Natural killer cell (primary cell): ENCODE data around the gene ZIM2. TPM values are rescaled to one million over a fixed set of nuclear protein-coding genes. Genes with fewer than 3 reads are reported as not detected.
"Not testable (repeated sequence)": the region's sequence is repeated elsewhere in the genome, so short reads cannot be mapped to it uniquely, and the experiment has no call there.

Experiments used
- ATAC-seq, 3 donors: fragments of 150-1000 bp in 2 of 3; fragments of 200-7000 bp in 1 of 3; cut with Tn5 transposase; 1 replicate in 1 of 3; 2 replicates in 2 of 3; pipeline ENCODE4 v1.10.0; 2021; ENCODE audit warnings: mild to moderate bottlenecking in 2 of 3, moderate library complexity in 2 of 3
- DNase-seq, 2 donors: peaks; one replicate each; pipeline versions ENCODE4 v3.0.0 to v3.0.0-alpha.2; 2013 to 2021; ENCODE audit warnings: mixed read lengths in 1 of 2
- H3K27ac ChIP-seq: one replicate; pipeline ENCODE4 v1.5.1; 2013; ENCODE audit warnings: mild to moderate bottlenecking, low read length
- H3K27me3 ChIP-seq: one replicate; pipeline ENCODE4 v1.6.1; 2013; ENCODE audit warnings: low read length; ENCODE audit not compliant: control insufficient read depth, insufficient read depth
- H3K36me3 ChIP-seq: one replicate; pipeline ENCODE4 v1.6.1; 2013; ENCODE audit warnings: low read length; ENCODE audit not compliant: control insufficient read depth, insufficient read depth
- H3K4me1 ChIP-seq: one replicate; pipeline ENCODE4 v1.6.1; 2013; ENCODE audit warnings: low read length; ENCODE audit not compliant: control insufficient read depth, insufficient read depth
- H3K4me3 ChIP-seq: one replicate; pipeline ENCODE4 v1.5.1; 2013; ENCODE audit warnings: low read length
- H3K9me3 ChIP-seq: one replicate; pipeline ENCODE4 v1.6.1; 2013; ENCODE audit warnings: low read length; ENCODE audit not compliant: control insufficient read depth, insufficient read depth
- H3K27ac Mint-ChIP-seq, 2 donors: one replicate each; pipeline ENCODE4 v1.8.0; 2022; ENCODE audit warnings: mild to moderate bottlenecking in 2 of 2, mixed read lengths in 2 of 2, moderate library complexity in 1 of 2
- H3K27me3 Mint-ChIP-seq, 2 donors: one replicate each; pipeline ENCODE4 v1.8.0; 2022; ENCODE audit warnings: low read depth in 2 of 2, mixed read lengths in 2 of 2
- H3K36me3 Mint-ChIP-seq: one replicate; pipeline ENCODE4 v1.8.0; 2022; ENCODE audit warnings: mixed read lengths
- H3K4me1 Mint-ChIP-seq, 2 donors: one replicate each; pipeline ENCODE4 v1.8.0; 2022; ENCODE audit warnings: mixed read lengths in 2 of 2
- H3K4me3 Mint-ChIP-seq: one replicate; pipeline ENCODE4 v1.8.0; 2022; ENCODE audit warnings: mild to moderate bottlenecking, moderate library complexity, mixed read lengths
- H3K9me3 Mint-ChIP-seq, 2 donors: one replicate each; pipeline ENCODE4 v1.8.0; 2022; ENCODE audit warnings: mixed read lengths in 2 of 2
- WGBS: methylation state at CpG from one replicate; pipeline ENCODE4 v1.1.7; 2013; ENCODE audit warnings: missing lambda C conversion rate; ENCODE audit not compliant: insufficient coverage; 5-methylcytosine and 5-hydroxymethylcytosine counted together
- intact Hi-C: fragments of 100-400 bp; cut with micrococcal nuclease; formaldehyde crosslinking; loops from one replicate; pipeline ENCODE4 v1.14.2; 2022
- total RNA-seq, 4 donors: library from RNA; stranded (reverse); fragments of 120-200 nt in 1 of 4; gene quantifications; one replicate each; pipeline versions ENCODE4 v1.2.3 to v1.2.4, GENCODE V29; 2013 to 2022
- TF ChIP-seq, protein P1 (sequence below): fragments of 200-600 bp; IDR thresholded peaks from one replicate; pipeline ENCODE4 v1.8.0; 2022; ENCODE audit warnings: antibody characterized with exemption

ZIM2 gene
- total RNA-seq, 3 donors from 2014 or later (not counting 1 experiment from before 2014, with no cell fraction given): not detected

- no peaks in the 10 kb centered on the region for H3K4me1 ChIP-seq
- intact Hi-C loops: no loop called here
- H3K9me3 ChIP-seq: peaks cover 16% of the 10 kb centered on the region
- no peaks in the 10 kb centered on the region for H3K27me3 ChIP-seq
- TF ChIP-seq, protein P1, sequence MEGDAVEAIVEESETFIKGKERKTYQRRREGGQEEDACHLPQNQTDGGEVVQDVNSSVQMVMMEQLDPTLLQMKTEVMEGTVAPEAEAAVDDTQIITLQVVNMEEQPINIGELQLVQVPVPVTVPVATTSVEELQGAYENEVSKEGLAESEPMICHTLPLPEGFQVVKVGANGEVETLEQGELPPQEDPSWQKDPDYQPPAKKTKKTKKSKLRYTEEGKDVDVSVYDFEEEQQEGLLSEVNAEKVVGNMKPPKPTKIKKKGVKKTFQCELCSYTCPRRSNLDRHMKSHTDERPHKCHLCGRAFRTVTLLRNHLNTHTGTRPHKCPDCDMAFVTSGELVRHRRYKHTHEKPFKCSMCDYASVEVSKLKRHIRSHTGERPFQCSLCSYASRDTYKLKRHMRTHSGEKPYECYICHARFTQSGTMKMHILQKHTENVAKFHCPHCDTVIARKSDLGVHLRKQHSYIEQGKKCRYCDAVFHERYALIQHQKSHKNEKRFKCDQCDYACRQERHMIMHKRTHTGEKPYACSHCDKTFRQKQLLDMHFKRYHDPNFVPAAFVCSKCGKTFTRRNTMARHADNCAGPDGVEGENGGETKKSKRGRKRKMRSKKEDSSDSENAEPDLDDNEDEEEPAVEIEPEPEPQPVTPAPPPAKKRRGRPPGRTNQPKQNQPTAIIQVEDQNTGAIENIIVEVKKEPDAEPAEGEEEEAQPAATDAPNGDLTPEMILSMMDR: no peak
- no peak for ATAC-seq
- WGBS: 96% methylated on average over 3 of the region's 3 CpGs
- Mint-ChIP-seq H3K9me3 (peaks cover 12 to 24% of the 10 kb centered on the region in 2 donors), H3K27me3 (no peaks in the 10 kb centered on the region), H3K4me3 (no peak overlapping the region), H3K27ac (no peak overlapping the region), H3K4me1 (no peaks in the 10 kb centered on the region), H3K36me3 (no peaks in the 10 kb centered on the region)
- DNase-seq: no peak
- no peak overlapping the region for H3K27ac ChIP-seq
- H3K36me3 ChIP-seq: no peaks in the 10 kb centered on the region
- no peak overlapping the region for H3K4me3 ChIP-seq
Observed at GRCh38 chr19:56856822-56857221, 16.3 kb upstream of the ZIM2 start.

DNA sequence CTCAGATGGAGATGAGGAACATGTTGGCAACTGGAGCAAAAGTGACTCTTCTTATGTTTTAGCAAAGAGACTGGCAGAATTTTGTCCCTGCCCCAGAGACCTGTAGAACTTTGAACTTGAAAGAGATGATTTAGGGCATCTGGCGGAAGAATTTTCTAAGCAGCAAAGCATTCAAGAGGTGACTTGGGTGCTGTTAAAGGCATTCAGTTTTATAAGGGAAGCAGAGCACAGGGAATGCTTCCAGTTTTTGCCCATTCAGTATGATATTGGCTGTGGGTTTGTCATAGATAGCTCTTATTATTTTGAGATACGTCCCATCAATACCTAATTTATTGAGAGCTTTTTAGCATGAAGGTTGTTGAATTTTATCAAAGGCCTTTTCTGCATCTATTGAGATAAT lies 11.8 kb upstream of the ZIM2 start:
- ATAC-seq, H3K36me3 Mint-ChIP-seq, H3K27ac ChIP-seq, H3K36me3 ChIP-seq, H3K27me3 ChIP-seq, H3K27ac Mint-ChIP-seq, intact Hi-C loops, H3K4me3 Mint-ChIP-seq, H3K4me1 ChIP-seq, H3K4me3 ChIP-seq, H3K27me3 Mint-ChIP-seq, H3K4me1 Mint-ChIP-seq, DNase-seq: not testable (repeated sequence)
- H3K9me3 ChIP-seq: peaks cover 15% of the 10 kb centered on the region
- WGBS: 100% methylated on average over 1 of the region's 2 CpGs
- H3K9me3 Mint-ChIP-seq: peaks cover 13 to 23% of the 10 kb centered on the region in 2 donors

DNA sequence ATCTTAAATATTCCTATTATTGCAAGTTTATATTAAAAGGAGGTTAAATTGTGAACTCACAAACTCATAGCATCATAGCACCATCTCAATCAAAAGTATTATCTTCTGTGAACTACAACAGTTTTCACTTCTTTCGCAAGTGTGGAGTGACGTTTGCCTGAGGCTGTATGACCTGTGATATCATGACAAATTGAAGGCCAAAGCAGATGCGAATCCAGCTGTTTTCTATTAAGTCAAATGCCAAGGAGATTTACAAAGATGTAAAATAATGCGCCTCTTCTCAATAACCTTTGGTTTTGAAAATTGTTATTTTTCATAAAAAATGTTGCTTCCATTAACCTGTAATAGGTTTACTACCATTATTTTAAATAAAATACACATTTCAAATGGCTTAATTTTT lies 7.6 kb upstream of the ZIM2 start:
- TF ChIP-seq, protein P1: no peak
- H3K36me3 ChIP-seq: no peaks in the 10 kb centered on the region
- no peaks in the 10 kb centered on the region for H3K4me1 Mint-ChIP-seq
- H3K27me3 Mint-ChIP-seq: peaks cover 0 to 3% of the 10 kb centered on the region in 2 donors
- H3K27ac ChIP-seq: no peak overlapping the region
- ATAC-seq (no peak), DNase-seq (no peak)
- no peaks in the 10 kb centered on the region for H3K27me3 ChIP-seq
- 90% methylated on average over 3 of the region's 4 CpGs for WGBS
- H3K9me3 Mint-ChIP-seq: peaks cover 9 to 17% of the 10 kb centered on the region in 2 donors
- H3K36me3 Mint-ChIP-seq: peaks cover 8% of the 10 kb centered on the region
- H3K4me3 Mint-ChIP-seq: no peak overlapping the region
- H3K4me3 ChIP-seq: no peak overlapping the region
- no peaks in the 10 kb centered on the region for H3K4me1 ChIP-seq
- intact Hi-C loops: no loop called here
- H3K27ac Mint-ChIP-seq: no peak overlapping the region
- no peaks in the 10 kb centered on the region for H3K9me3 ChIP-seq

- H3K4me3 Mint-ChIP-seq: no peak overlapping the region
- Histone ChIP-seq H3K4me3 (no peak overlapping the region), H3K36me3 (no peaks in the 10 kb centered on the region), H3K27me3 (peaks cover 2% of the 10 kb centered on the region), H3K27ac (no peak overlapping the region), H3K9me3 (peaks cover 38% of the 10 kb centered on the region), H3K4me1 (peaks cover 10% of the 10 kb centered on the region)
- 84% methylated on average over 1 of the region's 1 CpG for WGBS
- TF ChIP-seq, protein P1: no peak
- peaks cover 5 to 8% of the 10 kb centered on the region in 2 donors for H3K9me3 Mint-ChIP-seq
- peaks cover 0 to 7% of the 10 kb centered on the region in 2 donors for H3K4me1 Mint-ChIP-seq
- H3K27ac Mint-ChIP-seq: no peak overlapping the region
- intact Hi-C loops: no loop called here
- peaks cover 0 to 7% of the 10 kb centered on the region in 2 donors for H3K27me3 Mint-ChIP-seq
- peaks cover 13% of the 10 kb centered on the region for H3K36me3 Mint-ChIP-seq
- ATAC-seq (no peak), DNase-seq (no peak)
Observed at GRCh38 chr19:56842412-56842811, 1.9 kb upstream of the ZIM2 start.
